Measurements from ENCODE around the gene PPFIA1.

The PPFIA1 gene

DNA sequence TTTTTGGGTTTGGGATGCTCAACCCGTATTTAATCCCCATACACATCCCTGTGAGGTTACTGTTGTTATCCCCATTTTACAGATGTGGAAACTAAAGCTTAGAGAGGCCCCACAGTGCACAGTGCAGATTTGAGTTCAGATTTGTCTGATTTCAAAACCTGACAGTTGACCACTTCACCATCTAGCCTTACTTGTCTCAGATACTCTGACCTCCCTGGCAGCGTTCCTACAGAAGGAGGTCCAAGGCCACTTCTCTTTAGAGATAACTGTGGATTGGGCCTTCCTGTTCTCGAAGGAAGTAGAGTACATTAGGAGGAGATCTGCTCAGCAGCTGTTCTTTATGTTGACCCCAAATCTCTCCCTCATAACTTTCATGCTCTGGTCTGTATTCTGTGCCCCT lies 81.2 kb downstream of the PPFIA1 start:
- DNase-seq (ENCODE audit: extremely low spot score, insufficient read length, low read depth) (no peak), FAIRE-seq (no peak)

DNA sequence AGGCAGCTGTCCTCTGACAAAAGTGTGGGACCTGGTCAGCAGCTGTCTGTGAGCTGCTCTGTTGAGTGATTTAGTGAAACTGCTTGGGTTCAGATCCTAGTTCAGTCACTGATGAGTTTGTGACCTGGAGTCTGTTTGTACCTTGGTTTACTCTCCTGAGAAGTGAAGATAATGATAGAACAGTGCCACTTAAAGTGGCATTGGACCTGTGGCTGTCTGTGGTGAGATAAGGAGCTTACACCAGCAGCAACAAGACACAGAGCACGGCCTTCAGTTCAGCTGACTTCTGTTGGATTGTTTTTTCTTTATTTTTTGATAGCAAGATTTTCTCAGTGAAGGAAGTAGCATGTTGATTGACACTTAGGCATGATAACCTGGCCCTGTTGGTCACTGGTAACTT lies 81.6 kb downstream of the PPFIA1 start:
- DNase-seq (ENCODE audit: extremely low spot score, insufficient read length, low read depth) (no peak), FAIRE-seq (no peak)

DNA sequence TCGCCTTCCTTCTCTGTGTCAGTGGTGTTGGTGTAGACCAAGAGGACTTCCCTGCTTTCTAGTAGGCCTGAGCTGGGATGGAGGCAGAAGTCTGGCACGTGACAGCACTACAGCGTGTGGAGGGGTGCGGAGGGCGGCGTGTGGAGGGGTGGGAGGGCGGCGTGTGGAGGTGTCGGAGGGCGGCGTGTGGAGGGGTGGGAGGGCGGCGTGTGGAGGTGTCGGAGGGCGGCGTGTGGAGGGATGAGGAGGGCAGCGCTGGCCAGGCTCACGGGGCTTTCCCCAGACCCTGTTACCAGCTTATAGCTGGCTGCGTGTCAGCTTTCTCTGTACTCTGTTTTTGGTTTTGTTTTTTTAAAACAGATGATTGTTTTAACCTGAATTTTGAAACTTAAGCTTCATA lies 82.1 kb downstream of the PPFIA1 start:
- DNase-seq (ENCODE audit: extremely low spot score, insufficient read length, low read depth) (no peak), FAIRE-seq (no peak)

DNA sequence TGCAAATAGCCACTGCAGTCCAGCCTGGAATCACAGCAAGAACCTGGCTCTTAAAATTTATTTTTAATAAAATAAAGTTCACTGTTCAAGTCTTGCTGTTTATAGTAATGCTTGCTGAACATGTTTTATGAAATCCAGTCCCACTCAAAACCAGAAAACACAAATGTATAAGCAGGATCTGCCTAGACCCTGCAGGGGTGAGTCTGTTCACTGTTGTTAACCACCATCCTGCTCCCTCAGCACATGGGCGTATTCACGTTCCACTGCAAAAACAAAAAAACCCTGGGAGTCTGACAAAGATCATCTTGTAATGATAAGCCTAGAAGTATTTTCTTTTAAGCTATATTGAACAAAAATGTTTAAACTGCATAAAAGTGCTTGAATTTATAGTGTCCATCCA lies 82.8 kb downstream of the PPFIA1 start:
- no peak for FAIRE-seq
- DNase-seq (ENCODE audit: extremely low spot score, insufficient read length, low read depth), result no peak

DNA sequence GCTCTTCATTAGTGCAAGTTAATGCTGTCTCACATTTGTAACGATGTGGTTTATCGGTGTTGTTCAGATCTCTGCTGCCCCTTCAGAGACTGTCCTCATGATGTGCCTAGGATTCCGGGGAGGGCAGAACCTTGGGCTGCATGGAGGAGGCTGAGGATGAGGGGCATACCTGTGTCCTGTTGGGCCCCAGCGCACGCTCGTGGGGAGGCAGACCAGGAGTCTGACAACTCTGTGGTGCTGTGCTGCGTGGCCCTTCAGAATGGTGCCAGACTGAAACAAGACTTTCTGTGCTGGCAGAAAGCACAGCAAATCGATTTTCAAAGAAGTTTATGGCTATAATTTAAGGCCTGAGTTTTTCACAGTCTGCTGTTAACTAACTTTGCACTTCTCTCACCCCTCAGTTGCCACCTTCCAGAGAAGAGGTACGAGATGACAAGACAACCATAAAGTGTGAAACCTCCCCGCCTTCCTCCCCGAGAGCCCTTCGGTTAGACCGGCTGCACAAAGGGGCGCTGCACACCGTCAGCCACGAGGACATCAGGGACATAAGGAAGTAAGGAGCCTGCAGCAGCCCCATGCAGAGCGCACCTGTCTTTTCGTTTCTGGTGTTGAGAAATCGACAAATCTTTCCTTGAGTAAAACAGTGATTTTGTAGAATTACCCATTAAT lies 83.5 kb downstream of the PPFIA1 start:
- FAIRE-seq (no peak), DNase-seq (ENCODE audit: extremely low spot score, insufficient read length, low read depth) (no peak)

DNA sequence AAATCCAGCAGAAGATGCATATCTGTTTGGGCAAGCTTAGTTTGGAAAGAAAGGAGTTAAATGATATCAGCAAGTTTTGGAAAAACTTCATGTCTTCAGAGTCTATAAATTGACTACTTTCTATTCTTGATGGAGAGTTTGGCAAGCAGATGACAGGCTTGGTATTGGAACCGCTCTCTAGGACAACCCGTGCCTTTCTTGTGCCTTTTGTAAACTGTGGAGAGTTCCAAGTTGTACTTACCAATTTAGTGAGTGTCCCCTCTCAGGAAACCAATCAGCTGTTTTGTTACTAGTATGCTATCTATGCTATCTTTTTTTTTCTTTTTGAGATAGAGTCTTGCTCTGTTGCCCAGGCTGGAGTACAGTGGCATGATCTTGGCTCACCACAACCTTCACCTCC lies 84.1 kb downstream of the PPFIA1 start:
- no peak for DNase-seq (ENCODE audit: extremely low spot score, insufficient read length, low read depth)
- no peak for FAIRE-seq

DNA sequence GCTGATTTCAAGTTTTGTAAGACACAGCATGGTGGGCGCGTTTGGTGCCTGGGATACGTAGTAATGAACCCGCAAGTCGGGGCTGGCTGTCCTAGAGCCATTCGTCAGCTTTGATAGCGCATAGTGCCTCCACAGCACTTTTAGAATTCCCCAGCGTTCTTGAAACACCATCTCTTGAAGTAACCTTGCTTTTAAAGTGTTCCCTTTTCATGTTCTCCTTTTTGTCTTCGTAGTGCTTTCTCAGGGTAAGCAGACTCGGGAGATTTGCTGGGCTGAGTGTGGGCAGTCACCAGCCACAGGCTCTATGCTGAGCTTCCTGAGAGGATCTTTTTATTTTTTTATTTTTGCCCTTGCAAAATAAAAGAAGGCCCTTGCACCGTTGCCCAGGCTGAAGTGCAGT lies 88.3 kb downstream of the PPFIA1 start:
- no peak for DNase-seq (ENCODE audit: extremely low spot score, insufficient read length, low read depth)

DNA sequence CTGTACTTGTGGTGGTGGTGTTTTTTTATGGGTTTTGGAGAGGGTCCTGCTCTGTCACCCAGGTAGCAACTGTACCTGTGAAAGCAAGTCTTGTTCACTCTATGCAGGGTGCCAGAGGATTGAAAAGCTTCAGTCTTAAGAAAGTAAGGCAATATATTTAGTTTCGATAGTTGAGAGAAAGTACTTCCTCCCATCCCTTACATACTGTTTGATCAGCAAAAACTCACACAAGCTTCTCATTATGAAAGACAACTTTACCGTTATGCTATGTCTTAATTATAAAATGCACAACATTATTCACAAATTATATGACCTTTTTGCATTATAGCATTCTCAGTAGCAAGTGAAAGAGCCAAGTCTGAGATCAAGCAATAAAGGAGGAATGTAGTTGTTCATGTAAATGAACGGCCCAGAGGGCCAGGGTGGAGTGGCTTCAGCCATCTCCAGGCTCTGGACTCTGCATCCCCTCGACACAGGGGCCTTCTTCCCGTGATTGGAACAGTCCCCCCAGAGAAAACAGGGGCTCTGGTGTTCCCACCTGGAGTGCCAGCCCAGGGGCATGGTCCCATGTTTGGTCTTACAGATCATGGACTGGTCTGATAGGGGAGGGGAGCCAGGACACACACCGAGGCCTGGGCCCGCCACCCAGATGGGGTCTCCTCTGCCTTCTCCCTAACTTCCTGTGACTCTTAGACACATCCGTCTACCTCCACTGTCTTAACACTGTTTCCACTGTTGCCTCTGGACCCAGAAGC lies 89.1 kb downstream of the PPFIA1 start:
- DNase-seq (ENCODE audit: extremely low spot score, insufficient read length, low read depth) (no peak), FAIRE-seq (no peak)

More for the DNA sequence above, 88.3 kb downstream of the PPFIA1 start:
- FAIRE-seq, result no peak

DNA sequence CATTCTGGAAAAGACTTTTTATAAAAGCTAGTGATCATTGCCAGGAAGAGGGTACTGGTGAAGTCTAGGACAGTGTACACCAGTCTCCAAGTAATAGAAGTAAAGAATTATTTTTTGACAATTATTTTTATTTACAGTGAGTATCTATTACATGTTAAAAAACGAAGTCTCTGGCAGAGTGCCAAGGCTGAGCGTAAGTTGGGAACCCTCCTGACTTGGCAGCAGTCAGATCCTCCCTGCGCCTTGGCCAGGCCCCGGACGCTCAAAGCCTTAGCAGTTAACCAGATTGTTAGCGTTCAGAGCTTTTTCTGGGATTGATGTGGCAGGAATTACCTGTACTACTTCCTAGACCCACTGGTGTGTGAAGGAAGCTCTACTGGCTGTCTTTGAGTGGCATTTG lies 89.7 kb downstream of the PPFIA1 start:
- FAIRE-seq (no peak), DNase-seq (ENCODE audit: extremely low spot score, insufficient read length, low read depth) (no peak)

DNA sequence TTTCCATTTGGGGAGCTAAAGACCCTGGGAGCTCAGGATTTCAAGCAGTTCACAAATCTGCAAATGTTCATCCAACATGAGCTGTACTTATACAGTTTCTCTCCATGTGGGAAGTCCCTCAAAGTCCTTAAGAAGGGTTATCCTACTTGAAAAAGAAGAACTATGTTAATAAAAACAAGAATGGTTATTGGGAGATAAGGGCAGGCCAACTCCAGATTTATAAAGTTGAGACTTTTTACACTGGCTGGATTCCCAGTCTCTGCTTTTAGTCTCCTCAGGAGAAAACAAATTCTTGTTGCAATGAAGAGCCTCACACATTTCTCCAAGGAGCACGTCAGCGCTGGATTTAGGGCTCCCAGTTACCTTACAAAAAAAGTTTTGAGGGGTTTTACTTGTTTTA lies 93.7 kb downstream of the PPFIA1 start:
- FAIRE-seq (no peak), DNase-seq (ENCODE audit: extremely low spot score, insufficient read length, low read depth) (no peak)

DNA sequence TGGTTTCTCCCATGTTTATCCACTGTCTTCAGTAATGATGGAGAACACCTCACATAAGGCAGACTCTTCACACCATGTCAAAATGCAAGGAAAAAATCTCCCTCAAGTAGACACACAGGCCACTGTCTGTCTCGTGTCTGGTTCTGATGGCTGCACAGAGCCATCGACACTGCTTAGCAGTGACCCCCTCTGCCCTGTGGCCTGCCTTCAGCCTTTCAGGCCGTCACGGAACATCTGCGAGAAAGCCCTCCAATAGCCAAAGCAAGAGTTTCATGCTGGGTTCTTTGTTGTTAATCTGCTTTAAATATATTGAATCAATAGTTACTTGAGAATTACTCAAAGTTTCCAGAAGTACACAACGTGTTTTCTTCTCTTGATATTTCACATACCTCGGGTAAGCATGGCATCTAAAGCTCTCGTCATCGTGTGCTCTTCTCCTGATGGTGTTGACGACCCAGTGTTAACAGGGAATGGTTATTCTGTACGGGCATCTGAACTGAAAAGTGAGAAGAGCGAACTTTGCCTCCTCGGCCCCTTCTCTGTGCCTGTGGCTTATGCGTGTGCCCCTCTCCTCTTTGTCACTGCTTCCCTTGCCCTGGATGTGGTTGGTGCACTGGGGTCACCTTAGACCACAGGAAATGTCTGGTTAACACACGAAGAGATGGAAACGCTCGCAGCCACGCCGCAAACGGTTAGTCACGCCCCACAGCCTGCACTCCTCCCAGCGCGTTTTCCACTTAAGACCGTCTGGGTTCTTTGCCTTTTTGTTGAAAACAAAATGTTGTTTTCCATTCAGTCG lies 94.5 kb downstream of the PPFIA1 start:
- no peak for FAIRE-seq

DNA sequence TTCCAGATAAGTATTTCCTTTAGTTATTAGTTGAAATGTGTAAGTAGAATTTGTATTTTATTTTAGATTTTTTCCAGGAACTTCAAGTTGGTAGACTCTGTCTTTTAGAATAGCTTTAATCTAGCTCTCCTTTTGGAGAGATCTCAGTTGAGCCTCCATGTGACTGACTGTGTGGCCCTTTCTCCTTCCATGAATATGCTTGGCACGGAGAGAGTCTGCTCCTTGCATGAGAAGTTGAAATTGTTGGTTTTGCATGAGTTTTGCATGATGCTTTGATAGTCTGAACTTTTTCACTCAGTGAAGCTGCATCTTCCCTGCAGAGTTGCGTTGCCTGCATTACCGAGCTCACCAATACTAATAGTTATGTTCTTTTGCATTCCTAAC lies 95.0 kb downstream of the PPFIA1 start:
- DNase-seq (ENCODE audit: extremely low spot score, insufficient read length, low read depth) (no peak), FAIRE-seq (no peak)

More for the DNA sequence above, 94.5 kb downstream of the PPFIA1 start:
- DNase-seq (ENCODE audit: extremely low spot score, insufficient read length, low read depth), result no peak

DNA sequence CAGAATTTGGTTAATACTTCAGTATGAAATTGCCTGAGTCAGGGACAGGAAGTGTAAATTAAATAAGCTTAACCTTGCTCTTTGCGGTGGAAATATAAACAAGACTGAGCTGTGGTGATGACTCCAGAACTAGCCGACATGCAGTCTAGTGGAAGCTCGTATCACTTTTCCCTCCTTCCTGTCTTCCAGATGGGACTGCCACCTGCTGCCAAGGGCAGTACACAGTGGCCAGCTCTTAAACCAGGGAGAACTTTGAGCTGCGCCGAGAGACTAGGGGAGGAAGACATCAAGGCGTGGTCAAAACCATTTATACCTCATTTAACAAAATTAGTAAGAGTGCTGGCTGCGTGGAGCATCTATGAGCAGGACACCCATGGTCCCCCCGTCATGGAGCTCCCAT lies 96.6 kb downstream of the PPFIA1 start:
- no peak for FAIRE-seq

DNA sequence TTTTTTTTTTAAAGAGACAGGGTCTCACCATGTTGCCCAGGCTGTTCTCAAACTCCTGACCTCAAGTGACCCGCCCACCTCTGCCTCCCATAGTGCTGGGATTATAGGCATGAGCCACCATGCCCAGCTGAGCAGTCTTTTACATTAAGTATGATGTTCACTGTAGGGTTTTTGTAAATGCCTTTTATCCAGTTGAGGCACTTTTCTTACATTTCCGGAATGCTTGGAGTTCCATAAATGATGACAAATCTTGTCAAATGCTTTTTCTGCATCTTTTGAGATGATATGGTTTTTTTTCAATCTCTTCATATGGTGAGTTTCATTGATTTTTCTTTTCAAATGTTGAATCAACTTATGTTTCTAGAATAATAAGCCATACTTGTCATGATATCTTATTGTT lies 98.5 kb downstream of the PPFIA1 start:
- DNase-seq (ENCODE audit: extremely low spot score, insufficient read length, low read depth) (no peak), FAIRE-seq (no peak)

More for the DNA sequence above, 96.6 kb downstream of the PPFIA1 start:
- DNase-seq (ENCODE audit: extremely low spot score, insufficient read length, low read depth), result no peak

DNA sequence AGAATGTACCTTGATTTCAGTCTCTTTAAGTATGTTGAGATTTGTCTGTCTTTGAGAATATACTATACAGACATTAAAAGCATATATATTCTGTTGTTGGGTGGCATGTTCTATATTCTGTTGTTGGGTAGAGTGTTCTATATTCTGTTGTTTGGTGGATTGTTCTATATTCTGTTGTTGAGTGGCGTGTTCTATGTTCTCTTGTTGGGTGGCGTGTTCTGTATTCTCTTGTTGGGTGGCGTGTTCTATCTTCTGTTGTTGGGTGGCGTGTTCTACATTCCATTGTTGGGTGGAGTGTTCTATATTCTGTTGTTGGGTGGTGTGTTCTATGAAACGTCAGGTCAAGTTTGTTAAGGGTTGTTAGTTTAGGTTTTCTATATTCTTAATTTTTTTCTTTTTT lies 100.8 kb downstream of the PPFIA1 start:
- FAIRE-seq, result peak; percentile 71
- no peak for DNase-seq (ENCODE audit: extremely low spot score, insufficient read length, low read depth)

DNA sequence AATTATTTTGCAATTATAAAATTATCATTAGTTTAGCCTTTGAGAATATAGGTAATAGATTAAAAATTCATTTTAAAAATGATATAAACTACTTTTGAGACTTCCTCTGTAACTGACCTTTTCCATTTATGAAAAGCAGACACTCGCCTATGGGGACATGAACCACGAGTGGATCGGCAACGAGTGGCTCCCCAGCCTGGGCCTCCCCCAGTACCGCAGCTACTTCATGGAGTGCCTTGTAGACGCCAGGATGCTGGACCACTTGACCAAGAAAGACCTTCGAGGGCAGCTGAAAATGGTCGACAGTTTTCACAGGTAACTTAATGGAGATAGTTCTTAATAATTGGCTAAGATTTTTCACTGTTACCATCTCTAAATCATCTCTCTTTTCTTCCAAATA lies 101.6 kb downstream of the PPFIA1 start:
- FAIRE-seq (no peak), DNase-seq (ENCODE audit: extremely low spot score, insufficient read length, low read depth) (no peak)

DNA sequence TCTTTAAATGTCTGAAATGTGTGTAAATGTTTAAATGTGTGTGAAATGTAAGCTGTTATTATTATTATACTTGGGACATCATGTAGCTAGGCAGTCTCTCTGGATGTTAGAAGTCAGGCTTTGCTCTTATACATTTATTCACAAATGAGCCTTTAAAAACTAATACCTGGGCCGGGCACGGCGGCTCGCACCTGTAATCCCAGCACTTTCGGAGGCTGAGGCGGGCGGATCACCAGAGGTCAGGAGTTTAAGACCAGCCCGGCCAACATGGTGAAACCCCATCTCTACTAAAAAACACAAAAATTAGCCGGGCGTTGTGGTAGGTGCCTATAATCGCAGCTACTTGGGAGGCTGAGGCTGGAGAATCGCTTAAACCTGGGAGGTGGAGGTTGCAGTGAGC lies 106.1 kb downstream of the PPFIA1 start:
- DNase-seq (ENCODE audit: extremely low spot score, insufficient read length, low read depth) (no peak), FAIRE-seq (no peak)

DNA sequence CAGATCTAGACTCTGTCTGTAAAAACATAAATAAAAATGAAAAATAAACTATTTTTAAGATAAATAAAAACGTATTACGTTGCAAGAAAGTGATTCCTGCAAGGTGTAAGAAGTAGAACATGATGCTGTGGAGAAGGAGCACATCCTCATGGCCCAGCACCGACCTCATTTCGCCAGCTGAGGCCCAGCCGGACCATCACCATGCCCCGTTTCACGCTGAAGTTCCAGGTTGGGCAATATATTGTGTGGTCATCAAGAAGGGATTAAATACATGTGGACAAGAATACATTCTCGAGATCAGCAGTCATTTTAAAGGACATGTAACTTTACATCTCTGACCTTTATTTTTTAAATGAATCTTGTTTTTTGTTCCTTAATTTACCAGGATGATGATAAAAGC lies 107.2 kb downstream of the PPFIA1 start:
- DNase-seq (ENCODE audit: extremely low spot score, insufficient read length, low read depth) (no peak), FAIRE-seq (no peak)

DNA sequence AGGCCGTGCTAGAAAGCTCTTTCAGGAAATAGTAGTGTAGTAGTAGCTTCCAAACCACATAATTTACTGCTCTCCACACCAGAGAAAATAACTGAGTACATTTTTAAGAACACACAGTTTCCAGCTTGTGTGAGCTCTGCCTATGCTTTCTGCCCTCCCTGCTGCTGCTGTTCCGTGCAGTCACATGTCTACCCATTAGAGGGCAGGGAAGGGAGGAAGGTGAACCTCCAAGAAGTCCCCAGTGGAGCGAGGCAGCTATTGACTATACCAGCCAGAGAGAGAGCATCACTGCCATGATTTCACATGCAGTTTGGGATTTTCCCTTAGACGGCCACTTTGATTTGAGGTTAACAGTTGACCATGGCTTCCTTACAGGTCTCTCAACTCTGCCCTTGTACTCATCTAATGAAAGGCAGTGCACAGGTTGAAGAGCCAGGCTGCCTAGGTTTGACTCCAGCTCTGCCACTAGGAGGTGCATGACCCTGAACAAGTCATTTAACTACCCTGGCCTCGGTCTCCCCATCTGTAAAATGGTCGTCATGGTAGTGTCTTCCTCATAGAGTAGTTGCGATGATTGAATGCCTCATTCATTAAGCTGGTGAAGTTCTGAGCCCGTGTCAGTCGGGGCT lies 108.1 kb downstream of the PPFIA1 start:
- FAIRE-seq (no peak), DNase-seq (ENCODE audit: extremely low spot score, insufficient read length, low read depth) (no peak)

DNA sequence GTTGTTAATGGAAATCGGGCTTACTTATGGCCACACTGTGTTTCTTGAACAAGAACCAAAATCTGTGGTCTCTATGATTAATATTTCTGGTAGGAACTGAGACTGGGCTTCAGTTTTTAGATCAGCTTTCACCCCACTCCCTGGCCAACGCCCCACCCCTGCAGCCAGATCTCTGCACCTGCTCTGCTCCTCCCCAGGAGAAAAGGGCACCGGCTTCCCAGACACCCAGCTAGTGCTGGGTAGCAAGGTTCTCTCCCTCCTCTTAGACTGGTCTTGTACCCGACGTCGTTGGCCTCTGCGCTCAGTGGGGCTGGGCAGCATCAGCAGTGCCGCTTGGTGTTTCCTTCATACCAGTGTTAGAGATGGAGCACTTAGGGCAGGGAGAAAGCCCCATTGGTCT lies 110.9 kb downstream of the PPFIA1 start:
- FAIRE-seq (no peak), DNase-seq (ENCODE audit: extremely low spot score, insufficient read length, low read depth) (no peak)
